Mucosa of descending colon (tissue), 3 donors: Measurements from ENCODE around the gene RCAN2. TPM values are rescaled to one million over a fixed set of nuclear protein-coding genes. Genes with fewer than 3 reads are reported as not detected.

Source experiments
- ATAC-seq: fragments of 200-7000 bp; cut with Tn5 transposase; one replicate; pipeline ENCODE4 v1.9.1; 2020; ENCODE audit warnings: mild to moderate bottlenecking, moderate library complexity
- DNase-seq, 3 donors: peaks; one replicate each; pipeline ENCODE4 v3.0.0-alpha.2; 2020
- H3K36me3 ChIP-seq: fragments of 200-600 bp; one replicate; pipeline ENCODE4 v1.8.0; 2021; ENCODE audit warnings: low read depth, mild to moderate bottlenecking
- H3K4me1 ChIP-seq: fragments of 200-600 bp; one replicate; pipeline ENCODE4 v1.8.0; 2021; ENCODE audit warnings: low read depth, mild to moderate bottlenecking
- H3K4me3 ChIP-seq: fragments of 200-600 bp; one replicate; pipeline ENCODE4 v1.8.0; 2021; ENCODE audit warnings: mild to moderate bottlenecking
- H3K9me3 ChIP-seq: fragments of 200-600 bp; one replicate; pipeline ENCODE4 v1.8.0; 2021; ENCODE audit warnings: mild to moderate bottlenecking
- intact Hi-C, 2 donors: fragments of 100-400 bp; cut with DNase I in 1 of 2; cut with micrococcal nuclease in 1 of 2; formaldehyde crosslinking; loops; one replicate each; pipeline versions ENCODE4 v1.11.0 to v1.11.1; 2022; cut with DNase I, micrococcal nuclease
- total RNA-seq, 3 donors: library from RNA; stranded (reverse); fragmentation: NEBNext Ultra II Directional in 2 of 3; extraction: Animal tissue kit (Norgen Biotek cat#: 25700) in 2 of 3; gene quantifications; one replicate each; pipeline versions ENCODE4 v1.2.1 to v1.2.4, GENCODE V29; 2021 to 2023
- TF ChIP-seq, protein P1 (sequence below): fragments of 200-600 bp; IDR thresholded peaks from one replicate; pipeline ENCODE4 v1.8.0; 2022; ENCODE audit warnings: antibody characterized with exemption, mild to moderate bottlenecking
- donor health status: DM: no; HTN: no; CAD: no; lungs with moderate emphysema.
- donor health status: DM: no; HTN: no; CAD: no.
- donor health status: DM: no; HTN: yes; CAD: no.

RCAN2 gene
- total RNA-seq, 3 donors from 2014 or later = 5.1 to 6.6 (median 6.1) TPM

DNA sequence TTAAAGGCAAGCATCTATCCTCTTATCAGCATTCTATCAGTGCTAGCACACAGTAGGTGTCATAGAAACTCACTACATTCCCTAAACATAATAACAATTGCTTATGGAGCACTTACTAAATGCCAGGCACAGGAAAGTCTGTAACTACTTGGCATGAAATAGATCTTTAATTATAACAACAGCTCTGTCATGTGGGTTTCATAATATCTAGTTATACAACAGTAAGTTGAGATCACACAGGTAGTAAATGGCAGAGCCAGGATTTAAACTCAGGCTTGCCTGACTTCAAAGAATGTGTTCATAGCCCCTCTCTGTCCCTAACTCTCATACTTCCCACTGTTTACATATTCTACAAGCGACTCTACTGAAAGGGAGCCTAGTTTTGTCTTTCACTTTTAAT lies 254.5 kb downstream of the RCAN2 start:
- DNase-seq (no peak), ATAC-seq (no peak)
- H3K9me3 ChIP-seq = no peaks in the 10 kb centered on the region
- TF ChIP-seq, protein P1, sequence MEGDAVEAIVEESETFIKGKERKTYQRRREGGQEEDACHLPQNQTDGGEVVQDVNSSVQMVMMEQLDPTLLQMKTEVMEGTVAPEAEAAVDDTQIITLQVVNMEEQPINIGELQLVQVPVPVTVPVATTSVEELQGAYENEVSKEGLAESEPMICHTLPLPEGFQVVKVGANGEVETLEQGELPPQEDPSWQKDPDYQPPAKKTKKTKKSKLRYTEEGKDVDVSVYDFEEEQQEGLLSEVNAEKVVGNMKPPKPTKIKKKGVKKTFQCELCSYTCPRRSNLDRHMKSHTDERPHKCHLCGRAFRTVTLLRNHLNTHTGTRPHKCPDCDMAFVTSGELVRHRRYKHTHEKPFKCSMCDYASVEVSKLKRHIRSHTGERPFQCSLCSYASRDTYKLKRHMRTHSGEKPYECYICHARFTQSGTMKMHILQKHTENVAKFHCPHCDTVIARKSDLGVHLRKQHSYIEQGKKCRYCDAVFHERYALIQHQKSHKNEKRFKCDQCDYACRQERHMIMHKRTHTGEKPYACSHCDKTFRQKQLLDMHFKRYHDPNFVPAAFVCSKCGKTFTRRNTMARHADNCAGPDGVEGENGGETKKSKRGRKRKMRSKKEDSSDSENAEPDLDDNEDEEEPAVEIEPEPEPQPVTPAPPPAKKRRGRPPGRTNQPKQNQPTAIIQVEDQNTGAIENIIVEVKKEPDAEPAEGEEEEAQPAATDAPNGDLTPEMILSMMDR = no peak
- intact Hi-C loops = no loop called here
- no peak overlapping the region for H3K4me3 ChIP-seq
- H3K4me1 ChIP-seq = no peaks in the 10 kb centered on the region
- no peaks in the 10 kb centered on the region for H3K36me3 ChIP-seq

DNA sequence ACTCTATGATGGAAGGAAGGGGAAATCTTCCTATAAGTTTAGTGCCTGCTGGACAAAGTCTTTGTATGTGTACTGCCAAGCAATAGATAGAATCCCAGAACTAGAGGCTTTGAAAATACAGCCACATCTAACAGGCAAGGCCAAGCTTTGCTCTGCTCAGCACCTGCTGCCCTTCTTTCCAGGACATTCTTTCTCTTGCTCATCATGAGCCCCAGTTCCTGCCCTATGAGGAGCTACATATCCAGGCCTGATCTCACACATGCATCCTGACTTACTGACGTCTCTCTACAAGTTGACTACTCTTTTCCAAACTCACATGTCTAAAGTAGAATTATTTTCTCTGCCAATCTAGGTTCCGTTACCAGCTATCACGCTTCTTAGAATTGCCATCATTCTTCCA lies 256.0 kb downstream of the RCAN2 start:
- TF ChIP-seq, protein P1 = no peak
- intact Hi-C loops = no loop called here
- Histone ChIP-seq H3K4me3 (no peak overlapping the region), H3K9me3 (no peaks in the 10 kb centered on the region), H3K36me3 (no peaks in the 10 kb centered on the region), H3K4me1 (no peaks in the 10 kb centered on the region)
- ATAC-seq = no peak
- no peak for DNase-seq

DNA sequence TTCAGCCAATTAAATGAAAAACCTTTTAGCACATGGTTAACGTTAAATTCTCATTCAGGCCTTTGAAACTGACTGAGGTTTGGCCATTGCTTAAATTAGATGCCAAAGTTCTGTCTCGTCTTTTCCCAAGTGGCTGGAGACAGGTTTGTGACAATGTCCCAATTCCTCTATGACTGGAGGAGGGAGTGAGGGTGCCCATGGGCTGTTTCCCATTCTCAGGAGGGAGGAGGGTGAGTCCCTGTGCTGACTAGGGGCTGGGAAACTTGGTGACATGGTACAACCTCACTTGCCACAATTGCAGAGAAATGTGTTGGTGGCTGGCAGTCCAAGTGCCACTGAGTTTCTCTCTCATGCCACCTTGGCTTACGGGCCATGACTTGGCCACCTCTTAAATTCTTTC lies 256.5 kb downstream of the RCAN2 start:
- H3K4me1 ChIP-seq = no peaks in the 10 kb centered on the region
- H3K4me3 ChIP-seq = no peak overlapping the region
- intact Hi-C loops = no loop called here
- no peaks in the 10 kb centered on the region for H3K9me3 ChIP-seq
- DNase-seq (no peak), ATAC-seq (no peak)
- TF ChIP-seq, protein P1 = no peak
- no peaks in the 10 kb centered on the region for H3K36me3 ChIP-seq

DNA sequence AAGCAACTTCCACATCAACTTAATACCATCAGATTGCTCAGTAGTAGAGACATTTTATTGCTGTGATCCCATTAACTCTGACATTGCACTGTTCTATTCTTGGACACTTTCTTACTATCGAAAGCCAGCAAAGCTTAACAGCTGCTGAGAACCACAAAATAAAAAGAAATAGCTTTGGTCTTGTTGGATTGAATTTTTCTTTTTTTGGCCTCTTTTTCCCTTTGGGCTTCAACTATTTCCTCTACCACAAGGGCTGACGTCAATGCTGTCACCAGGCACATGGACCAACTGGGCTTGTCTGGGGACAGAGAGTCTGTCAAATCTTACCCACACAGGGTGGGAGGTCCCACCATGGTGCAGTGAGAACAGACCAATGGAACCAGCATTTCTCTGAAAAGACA lies 257.1 kb downstream of the RCAN2 start:
- TF ChIP-seq, protein P1 = no peak
- no peaks in the 10 kb centered on the region for H3K36me3 ChIP-seq
- intact Hi-C loops = no loop called here
- no peaks in the 10 kb centered on the region for H3K9me3 ChIP-seq
- H3K4me1 ChIP-seq = no peaks in the 10 kb centered on the region
- DNase-seq (no peak), ATAC-seq (no peak)
- no peak overlapping the region for H3K4me3 ChIP-seq

DNA sequence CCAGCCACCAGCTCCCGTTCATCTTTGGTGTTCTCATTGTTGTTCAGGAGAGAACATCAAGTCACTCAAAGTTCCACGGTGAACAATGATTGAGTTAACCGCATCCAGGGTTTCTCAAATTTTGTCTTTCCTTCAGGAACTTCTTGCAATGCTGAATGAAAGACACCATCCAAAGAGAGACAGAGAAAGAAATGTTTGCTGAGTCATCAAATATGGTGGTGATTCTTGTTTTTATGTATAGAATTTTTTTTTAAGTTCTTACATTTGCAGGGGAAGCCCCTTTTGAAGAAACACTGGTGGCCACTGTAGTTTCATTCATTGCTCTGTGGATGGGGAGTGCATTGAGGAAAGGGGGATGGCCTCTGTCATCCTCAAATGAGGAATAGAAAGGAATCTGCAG lies 258.1 kb downstream of the RCAN2 start:
- H3K4me3 ChIP-seq = no peak overlapping the region
- intact Hi-C loops = no loop called here
- no peaks in the 10 kb centered on the region for H3K9me3 ChIP-seq
- no peak for ATAC-seq
- H3K4me1 ChIP-seq = no peaks in the 10 kb centered on the region
- DNase-seq = no peak
- H3K36me3 ChIP-seq = no peaks in the 10 kb centered on the region
- TF ChIP-seq, protein P1 = no peak

DNA sequence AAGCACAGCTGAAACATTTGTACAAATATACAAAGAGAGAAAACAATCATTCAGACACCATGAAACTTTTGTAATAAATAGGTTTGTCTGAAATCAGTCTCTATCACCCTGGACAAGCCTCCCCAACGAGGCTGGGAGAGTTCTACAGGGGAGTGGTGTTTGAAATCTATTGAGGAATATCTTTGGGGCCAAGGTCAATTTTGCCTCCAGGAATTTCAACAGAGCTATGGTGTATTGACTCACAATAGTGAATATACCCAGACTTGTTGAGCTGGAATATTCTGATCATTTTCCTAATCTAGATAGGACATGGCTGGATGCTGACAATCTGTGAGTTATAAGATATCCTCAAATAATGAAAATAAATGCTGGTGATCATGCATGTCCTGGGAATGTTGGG lies 269.0 kb downstream of the RCAN2 start:
- no peaks in the 10 kb centered on the region for H3K9me3 ChIP-seq
- TF ChIP-seq, protein P1 = no peak
- intact Hi-C loops = loop anchor here (2.0 to 5.0 kb wide), 2 partner anchors 189 to 190 kb away; no protein-coding TSS in a partner anchor

More for the DNA sequence above, 269.0 kb downstream of the RCAN2 start:
- H3K36me3 ChIP-seq = no peaks in the 10 kb centered on the region
- DNase-seq (no peak), ATAC-seq (no peak)
- H3K4me3 ChIP-seq = no peak overlapping the region
- no peaks in the 10 kb centered on the region for H3K4me1 ChIP-seq
